Colonic mucosa (tissue), 4 donors: ENCODE results near the gene MRTO4. TPM values are rescaled to one million over a fixed set of nuclear protein-coding genes. Genes with fewer than 3 reads are reported as not detected.
"Not testable (repeated sequence)": the region's sequence is repeated elsewhere in the genome, so short reads cannot be mapped to it uniquely, and the experiment has no call there.

Experiments
- DNase-seq: peaks from one replicate; pipeline ENCODE4 v3.0.0-alpha.2; 2020
- H3K27ac ChIP-seq: fragments of 200-600 bp; one replicate; pipeline ENCODE4 v1.8.0; 2021
- H3K27me3 ChIP-seq: fragments of 200-600 bp; one replicate; pipeline ENCODE4 v1.8.0; 2021
- H3K36me3 ChIP-seq: fragments of 200-600 bp; one replicate; pipeline ENCODE4 v1.8.0; 2021
- H3K4me1 ChIP-seq: fragments of 200-600 bp; one replicate; pipeline ENCODE4 v1.8.0; 2021; ENCODE audit warnings: mild to moderate bottlenecking
- H3K4me3 ChIP-seq: fragments of 200-600 bp; one replicate; pipeline ENCODE4 v1.8.0; 2021
- H3K9ac ChIP-seq, 2 donors: one replicate each; pipeline ENCODE4 v1.7.0; 2013; ENCODE audit warnings: control low read depth in 2 of 2, low read depth in 2 of 2, low read length in 2 of 2
- H3K9me3 ChIP-seq: fragments of 200-600 bp; one replicate; pipeline ENCODE4 v1.8.0; 2021
- CTCF ChIP-seq: fragments of 200-600 bp; IDR thresholded peaks from one replicate; pipeline ENCODE4 v1.8.0; 2022; ENCODE audit warnings: antibody characterized with exemption, mild to moderate bottlenecking
- intact Hi-C: fragments of 100-400 bp; cut with DNase I; formaldehyde crosslinking; loops from one replicate; pipeline ENCODE4 v1.14.1; 2022
- total RNA-seq, 2 donors: library from RNA; stranded (reverse); fragmentation: NEBNext Ultra II Directional in 1 of 2; extraction: Animal tissue kit (Norgen Biotek cat#: 25700) in 1 of 2; gene quantifications; one replicate each; pipeline ENCODE4 v1.2.1, GENCODE V29; 2021
- donor health status: healthy.
- donor health status: DM: no; HTN: no; CAD: no.
- donor health status: DM: no; HTN: no; CAD: no.

Gene MRTO4
- total RNA-seq, 2 donors from 2014 or later = 12.7 to 46.0 TPM

GRCh38 chr1:19287436-19288185, 36.0 kb downstream of the MRTO4 start:
- TF ChIP-seq CTCF = no peak
- H3K27me3 ChIP-seq = no peaks in the 10 kb centered on the region
- H3K4me1 ChIP-seq = no peaks in the 10 kb centered on the region
- H3K4me3 ChIP-seq = peak overlapping the region; percentile 51
- peak; percentile 83 for DNase-seq
- intact Hi-C loops = no loop called here
- H3K36me3 ChIP-seq = no peaks in the 10 kb centered on the region
- H3K27ac ChIP-seq = peak overlapping the region; percentile 76
- H3K9me3 ChIP-seq = no peaks in the 10 kb centered on the region
- H3K9ac ChIP-seq = peak overlapping the region; percentile 44 to 78

- H3K4me1 ChIP-seq, H3K27me3 ChIP-seq, intact Hi-C loops, H3K36me3 ChIP-seq, H3K9me3 ChIP-seq: not testable (repeated sequence)
- H3K4me3 ChIP-seq = peak within 1 kb of the TSS; percentile 51
- H3K27ac ChIP-seq = peak within 1 kb of the TSS; percentile 76
- peak; percentile 85 for DNase-seq
- peak within 1 kb of the TSS; percentile 73 to 84 for H3K9ac ChIP-seq
Observed at GRCh38 chr1:19288324-19289241, 37.0 kb downstream of the MRTO4 start, which contains the start of gene AKR7A3. Gene AKR7A3 (minus strand): TSS chr1:19288770. CDS start chr1:19288709, 61 bp downstream.

GRCh38 chr1:19289244-19289643, 37.6 kb downstream of the MRTO4 start:
- no peaks in the 10 kb centered on the region for H3K36me3 ChIP-seq
- peak overlapping the region; percentile 51 for H3K4me3 ChIP-seq
- H3K9me3 ChIP-seq = no peaks in the 10 kb centered on the region
- H3K27ac ChIP-seq = peak overlapping the region; percentile 76
- intact Hi-C loops = no loop called here
- no peak for DNase-seq
- H3K9ac ChIP-seq = peak overlapping the region; percentile 73 to 84
- H3K4me1 ChIP-seq = no peaks in the 10 kb centered on the region
- TF ChIP-seq CTCF = no peak
- H3K27me3 ChIP-seq = no peaks in the 10 kb centered on the region

GRCh38 chr1:19294638-19295037, 43.0 kb downstream of the MRTO4 start:
- Histone ChIP-seq H3K9ac (no peak overlapping the region), H3K4me3 (no peak overlapping the region), H3K36me3 (no peaks in the 10 kb centered on the region), H3K9me3 (no peaks in the 10 kb centered on the region), H3K4me1 (no peaks in the 10 kb centered on the region), H3K27ac (no peak overlapping the region), H3K27me3 (no peaks in the 10 kb centered on the region)
- TF ChIP-seq CTCF = no peak
- intact Hi-C loops = no loop called here
- no peak for DNase-seq

- intact Hi-C loops = no loop called here
- Histone ChIP-seq H3K9ac (no peak overlapping the region), H3K4me1 (no peaks in the 10 kb centered on the region), H3K27ac (no peak overlapping the region), H3K9me3 (no peaks in the 10 kb centered on the region), H3K27me3 (no peaks in the 10 kb centered on the region), H3K4me3 (no peak overlapping the region), H3K36me3 (no peaks in the 10 kb centered on the region)
- DNase-seq = no peak
- TF ChIP-seq CTCF = no peak
Observed at GRCh38 chr1:19300211-19300610, 48.6 kb downstream of the MRTO4 start.

GRCh38 chr1:19304081-19304480, 52.5 kb downstream of the MRTO4 start:
- H3K4me1 ChIP-seq, intact Hi-C loops, H3K27ac ChIP-seq, H3K4me3 ChIP-seq, H3K27me3 ChIP-seq, DNase-seq, H3K9me3 ChIP-seq, H3K36me3 ChIP-seq, H3K9ac ChIP-seq: not testable (repeated sequence)
